HEK293T (cell line): ENCODE measurements around the gene RRAS2.

Experiments used
- FOXK2 ChIP-seq: fragments of 450-650 bp; IDR thresholded peaks from 2 replicates; pipeline ENCODE4 v1.6.1; 2016; ENCODE audit warnings: mild to moderate bottlenecking
- HDGF ChIP-seq: fragments of 450-650 bp; IDR thresholded peaks from 2 replicates; pipeline ENCODE4 v1.6.1; 2017; ENCODE audit warnings: antibody characterized with exemption, borderline replicate concordance
- NFRKB ChIP-seq: fragments of 450-650 bp; IDR thresholded peaks from 2 replicates; pipeline ENCODE4 v1.6.1; 2016; ENCODE audit warnings: mild to moderate bottlenecking, moderate library complexity
- SP1 ChIP-seq: fragments of 450-650 bp; IDR thresholded peaks from 2 replicates; pipeline ENCODE4 v1.6.1; 2017
- TF ChIP-seq, protein P1 (sequence below): fragments of 450-650 bp; IDR thresholded peaks from 2 replicates; pipeline ENCODE4 v1.6.1; 2016

GRCh38 chr11:14334192-14334591, 24.8 kb downstream of the RRAS2 start:
- TF ChIP-seq HDGF: no peak
- no peak for TF ChIP-seq SP1
- TF ChIP-seq, protein P1, sequence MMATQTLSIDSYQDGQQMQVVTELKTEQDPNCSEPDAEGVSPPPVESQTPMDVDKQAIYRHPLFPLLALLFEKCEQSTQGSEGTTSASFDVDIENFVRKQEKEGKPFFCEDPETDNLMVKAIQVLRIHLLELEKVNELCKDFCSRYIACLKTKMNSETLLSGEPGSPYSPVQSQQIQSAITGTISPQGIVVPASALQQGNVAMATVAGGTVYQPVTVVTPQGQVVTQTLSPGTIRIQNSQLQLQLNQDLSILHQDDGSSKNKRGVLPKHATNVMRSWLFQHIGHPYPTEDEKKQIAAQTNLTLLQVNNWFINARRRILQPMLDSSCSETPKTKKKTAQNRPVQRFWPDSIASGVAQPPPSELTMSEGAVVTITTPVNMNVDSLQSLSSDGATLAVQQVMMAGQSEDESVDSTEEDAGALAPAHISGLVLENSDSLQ: no peak
- TF ChIP-seq NFRKB: no peak
- no peak for TF ChIP-seq FOXK2
